Ovary (tissue), 9 donors: ENCODE measurements around the gene CDC14A. TPM values are rescaled to one million over a fixed set of nuclear protein-coding genes. Genes with fewer than 3 reads are reported as not detected.

Source experiments
- DNase-seq, 5 donors: peaks; one replicate each; pipeline ENCODE4 v3.0.0-alpha.2; 2019 to 2020
- H3K27ac ChIP-seq, 2 donors: fragments of 200-600 bp; one replicate each; pipeline versions ENCODE4 v1.5.1 to v1.8.0; 2019 to 2022
- H3K27me3 ChIP-seq: fragments of 200-600 bp; one replicate; pipeline ENCODE4 v1.8.0; 2022
- H3K36me3 ChIP-seq: fragments of 200-600 bp; sonication (generic); one replicate; pipeline ENCODE4 v1.5.1; 2019
- H3K4me1 ChIP-seq: one replicate; pipeline ENCODE4 v1.8.1; 2013; ENCODE audit warnings: mild to moderate bottlenecking, moderate library complexity; ENCODE audit not compliant: insufficient read depth
- H3K4me3 ChIP-seq: fragments of 200-600 bp; sonication (generic); one replicate; pipeline ENCODE4 v1.5.1; 2017
- H3K9me3 ChIP-seq, 2 donors: fragments of 200-600 bp in 1 of 2; sonication (generic) in 1 of 2; one replicate each; pipeline versions ENCODE4 v1.5.1 to v1.8.1; 2013 to 2019; ENCODE audit warnings: mild to moderate bottlenecking in 1 of 2, moderate library complexity in 1 of 2
- CTCF ChIP-seq, 3 donors: fragments of 450-650 bp in 2 of 3; fragments of 200-600 bp in 1 of 3; IDR thresholded peaks; one replicate each; pipeline versions ENCODE4 v1.5.1 to v1.8.0; 2016 to 2022; ENCODE audit warnings: antibody characterized with exemption in 3 of 3, mild to moderate bottlenecking in 1 of 3
- EP300 ChIP-seq: sonication (generic); formaldehyde crosslinking; IDR thresholded peaks from one replicate; pipeline ENCODE4 v1.6.1; 2017; ENCODE audit warnings: antibody characterized with exemption
- POLR2A ChIP-seq: fragments of 450-650 bp; IDR thresholded peaks from one replicate; pipeline ENCODE4 v1.6.1; 2017; ENCODE audit warnings: antibody characterized with exemption, mild to moderate bottlenecking, moderate library complexity
- WGBS, 3 donors: extraction: QIAGEN DNeasy Blood & Tissue Kit in 1 of 3; methylation state at CpG; one replicate each; pipeline versions ENCODE4 v1.1.5 to v1.1.7; 2013 to 2017; 5-methylcytosine and 5-hydroxymethylcytosine counted together
- intact Hi-C, 4 donors: fragments of 100-400 bp; cut with DNase I; formaldehyde crosslinking; loops; one replicate each; pipeline versions ENCODE4 v1.11.0 to v1.15.1; 2022 to 2023
- polyA plus RNA-seq, 2 donors: library from polyadenylated mRNA; stranded (reverse); fragments of 200-250 nt in 1 of 2; fragments of 350-450 nt in 1 of 2; fragmentation: Illumina TruSeq in 1 of 2; extraction: RNeasy Lipid Tissue Mini Kit (QIAGEN cat#74804) in 1 of 2; gene quantifications; one replicate each; pipeline ENCODE4 v1.2.3, GENCODE V29; 2013 to 2014
- total RNA-seq, 7 donors: library from RNA; depleted of rRNA in 2 of 7; stranded (reverse); fragments of >200 nt in 2 of 7; fragmentation: NEBNext Ultra II Directional in 3 of 7; extraction: Animal tissue kit (Norgen Biotek cat#: 25700) in 3 of 7; gene quantifications; one replicate each; pipeline versions ENCODE4 v1.1.0 to v1.2.4, GENCODE V29; 2016 to 2023
- donor health status: DM: no; HTN: no; CAD: no; lungs with moderate emphysema.
- donor health status: DM: no; HTN: no; CAD: no.
- donor health status: Bipolar disorder and iron deficiency.
- donor health status: DM: yes; HTN: yes; CAD: no.
- donor health status: DM: no; HTN: no; CAD: no.
- donor health status: DM: yes; HTN: yes; CAD: no.

The CDC14A gene
- total and polyA plus RNA-seq, 9 donors: 4.6 to 47.4 (median 8.6) TPM

DNA sequence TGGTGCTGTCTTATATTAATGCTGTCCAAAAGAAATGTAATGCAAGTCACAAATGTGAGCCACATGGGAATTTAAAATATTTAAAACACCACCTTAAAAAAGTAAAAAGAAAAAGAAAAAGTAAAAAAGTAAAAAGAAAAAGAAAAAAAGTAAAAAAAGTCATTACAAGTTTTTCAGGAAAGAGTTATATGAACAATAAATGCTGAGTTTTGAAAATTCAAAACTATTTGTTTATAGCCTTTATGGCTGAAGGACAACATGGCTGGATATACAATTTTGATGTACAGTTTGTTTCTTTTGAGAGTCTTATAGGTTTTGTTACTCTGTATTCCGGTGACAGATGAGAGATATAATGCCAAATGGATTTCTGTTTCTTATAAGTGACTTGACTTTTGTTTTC lies 214.8 kb downstream of the CDC14A start:
- Histone ChIP-seq H3K4me3 (no peak overlapping the region), H3K27me3 (no peaks in the 10 kb centered on the region), H3K4me1 (no peaks in the 10 kb centered on the region), H3K9me3 (no peaks in the 10 kb centered on the region), H3K27ac (no peak overlapping the region), H3K36me3 (no peaks in the 10 kb centered on the region)
- TF ChIP-seq CTCF (IDR thresholded peaks at IDR 0.05) (no peak), EP300 (no peak), POLR2A (no peak)
- intact Hi-C loops: no loop called here
- WGBS, 3 donors: 0% methylated on average over 1 of the region's 1 CpG
- DNase-seq: no peak

Other genes with a start within 250 kb of the CDC14A start
- gene SASS6, start 219.6 kb upstream of the CDC14A start, total RNA-seq: 1 to 10 TPM; 2.0 to 3.6 (median 3.1) TPM
- 1 to 10 TPM; 1.7 to 2.4 TPM for gene SASS6, start 219.6 kb upstream of the CDC14A start, polyA plus RNA-seq
- 10 to 100 TPM; 10.5 to 23.3 (median 16.4) TPM for gene TRMT13, start 219.3 kb upstream of the CDC14A start, total RNA-seq
- 10 to 100 TPM in 1 of 2 donors, 1 to 10 TPM in 1; 10.0 to 16.8 TPM for gene TRMT13, start 219.3 kb upstream of the CDC14A start, polyA plus RNA-seq
- gene LRRC39, start 174.2 kb upstream of the CDC14A start, total RNA-seq: 1 to 10 TPM in 2 of 7 donors, under 1 TPM in 5; 0.18 to 1.9 (median 0.63) TPM
- under 1 TPM; 0.57 to 0.58 TPM for gene LRRC39, start 174.2 kb upstream of the CDC14A start, polyA plus RNA-seq
- gene DBT, start 102.7 kb upstream of the CDC14A start, total RNA-seq: 10 to 100 TPM in 5 of 7 donors, 1 to 10 TPM in 2; 6.3 to 17.4 (median 15.0) TPM
- gene DBT, start 102.7 kb upstream of the CDC14A start, polyA plus RNA-seq: 10 to 100 TPM in 1 of 2 donors, 1 to 10 TPM in 1; 5.5 to 10.9 TPM
- gene RTCA, start 86.3 kb upstream of the CDC14A start, total RNA-seq: 10 to 100 TPM; 12.9 to 23.6 (median 14.7) TPM
- gene RTCA, start 86.3 kb upstream of the CDC14A start, polyA plus RNA-seq: 10 to 100 TPM; 13.4 to 20.9 TPM
- gene GPR88, start 185.6 kb downstream of the CDC14A start, total RNA-seq: 1 to 10 TPM in 5 of 7 donors, under 1 TPM in 2; 0.46 to 9.3 (median 3.1) TPM
- 1 to 10 TPM in 1 of 2 donors, under 1 TPM in 1; 0.32 to 1.3 TPM for gene GPR88, start 185.6 kb downstream of the CDC14A start, polyA plus RNA-seq